GM12878 (cell line): ENCODE results near the gene ZNF837.
"Not testable (repeated sequence)": the region's sequence is repeated elsewhere in the genome, so short reads cannot be mapped to it uniquely, and the experiment has no call there.

Experiments used
- ASH2L ChIP-seq: fragments of 300-600, 200-600 bp; sonication (generic); IDR thresholded peaks from 2 replicates; pipeline ENCODE4 v1.6.1; 2017; ENCODE audit warnings: low read depth, mild to moderate bottlenecking, borderline replicate concordance
- BRCA1 ChIP-seq: IDR thresholded peaks from 2 replicates; pipeline ENCODE4 v1.6.1; 2011; ENCODE audit warnings: low read depth, low read length, improper control_type of control experiment
- JUND ChIP-seq: IDR thresholded peaks from 2 replicates; pipeline ENCODE4 v1.6.1; 2012; ENCODE audit warnings: low read depth, mild to moderate bottlenecking, low read length, improper control_type of control experiment, moderate library complexity
- MYC ChIP-seq: IDR thresholded peaks from 2 replicates; pipeline ENCODE4 v1.6.1; 2011; ENCODE audit warnings: mild to moderate bottlenecking, low read length, moderate library complexity, inconsistent platforms; ENCODE audit not compliant: insufficient read depth, insufficient replicate concordance, insufficient read length, severe bottlenecking
- POLR2AphosphoS2 ChIP-seq: IDR thresholded peaks from 2 replicates; pipeline ENCODE4 v1.6.1; 2011; ENCODE audit warnings: low read depth, mild to moderate bottlenecking, low read length, improper control_type of control experiment, moderate library complexity
- RB1 ChIP-seq: fragments of 450-650 bp; formaldehyde crosslinking; IDR thresholded peaks from 2 replicates; pipeline ENCODE4 v1.6.1; 2017; ENCODE audit warnings: mild to moderate bottlenecking, borderline replicate concordance
- RFX5 ChIP-seq: IDR thresholded peaks from 2 replicates; pipeline ENCODE4 v1.6.1; 2011; ENCODE audit warnings: low read depth, low read length, improper control_type of control experiment
- YY1 ChIP-seq: IDR thresholded peaks from 2 replicates; pipeline ENCODE4 v1.6.1; 2011; ENCODE audit warnings: low read depth, mild to moderate bottlenecking, low read length
- TF ChIP-seq, protein P1 (sequence below): IDR thresholded peaks from 2 replicates; pipeline ENCODE4 v1.6.1; 2012; ENCODE audit warnings: low read depth, low read length, improper control_type of control experiment

DNA sequence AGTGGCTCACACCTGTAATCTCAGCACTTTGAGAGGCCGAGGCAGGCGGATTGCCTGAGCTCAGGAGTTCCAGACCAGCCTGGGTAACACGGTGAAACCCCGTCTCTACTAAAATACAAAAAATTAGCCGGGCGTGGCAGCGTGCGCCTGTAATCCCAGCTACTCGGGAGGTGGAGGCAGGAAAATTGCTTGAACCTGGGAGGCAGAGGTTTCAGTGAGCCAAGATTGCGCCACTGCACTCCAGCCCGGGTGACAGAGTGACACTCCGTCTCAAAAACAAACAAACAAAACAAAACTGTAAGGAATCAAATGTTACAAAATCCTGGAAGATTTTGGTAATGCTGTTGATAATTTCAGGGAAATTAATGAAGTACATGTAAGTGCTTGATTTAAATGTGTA lies 32.8 kb downstream of the ZNF837 start:
- TF ChIP-seq RFX5, ASH2L, POLR2AphosphoS2, BRCA1, JUND, MYC, RB1, YY1: not testable (repeated sequence)
- TF ChIP-seq, protein P1, sequence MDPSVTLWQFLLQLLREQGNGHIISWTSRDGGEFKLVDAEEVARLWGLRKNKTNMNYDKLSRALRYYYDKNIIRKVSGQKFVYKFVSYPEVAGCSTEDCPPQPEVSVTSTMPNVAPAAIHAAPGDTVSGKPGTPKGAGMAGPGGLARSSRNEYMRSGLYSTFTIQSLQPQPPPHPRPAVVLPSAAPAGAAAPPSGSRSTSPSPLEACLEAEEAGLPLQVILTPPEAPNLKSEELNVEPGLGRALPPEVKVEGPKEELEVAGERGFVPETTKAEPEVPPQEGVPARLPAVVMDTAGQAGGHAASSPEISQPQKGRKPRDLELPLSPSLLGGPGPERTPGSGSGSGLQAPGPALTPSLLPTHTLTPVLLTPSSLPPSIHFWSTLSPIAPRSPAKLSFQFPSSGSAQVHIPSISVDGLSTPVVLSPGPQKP: not testable (repeated sequence)
